HCT116 (cell line): ENCODE results near the gene AFTPH. TPM values are rescaled to one million over a fixed set of nuclear protein-coding genes. Genes with fewer than 3 reads are reported as not detected.

Experiments used
- ATAC-seq: fragments of 200-7000 bp; cut with Tn5 transposase; 2 replicates; pipeline ENCODE4 v1.9.1; 2020; ENCODE audit warnings: mild to moderate bottlenecking, moderate library complexity
- BruUV-seq: library from RNA; stranded (reverse); fragments of 400-500 nt; replicated peaks from 2 replicates; lab custom pipeline; 2021; lab: Mats Ljungman, UMichigan
- CTCF ChIA-PET: fragments of 300-600 bp; sonication (Branson Sonifier 250); formaldehyde crosslinking; loops from one replicate; lab custom pipeline; 2021; ENCODE audit warnings: antibody characterized with exemption; lab: Charles Lee
- POLR2A ChIA-PET: fragments of 300-600, 350-600 bp; sonication (Branson Sonifier 250); formaldehyde crosslinking; loops from one replicate; lab custom pipeline; 2021; ENCODE audit warnings: antibody characterized with exemption; lab: Charles Lee
- RAD21 ChIA-PET, 2 experiments: fragments of 300-600 bp; sonication (Branson Sonifier 250); formaldehyde crosslinking; loops; one replicate each; lab custom pipeline; 2023; ENCODE audit warnings: low total read pairs in 2 of 2; ENCODE audit not compliant: uncharacterized antibody in 2 of 2, unreplicated experiment in 2 of 2, low non-redundant PET in 1 of 2; lab: Charles Lee
- DNase-seq: peaks from one replicate; pipeline ENCODE4 v3.0.0-alpha.2; 2010; ENCODE audit warnings: low read depth, low spot score
- H2AFZ ChIP-seq: fragments of 200-600 bp; shearing (Covaris generic), sonication (generic); 2 replicates; pipeline ENCODE4 v1.6.1; 2017; ENCODE audit warnings: low read depth, mixed run types, mixed read lengths, antibody characterized with exemption, low read length; ENCODE audit not compliant: poor library complexity, severe bottlenecking
- H3K27ac ChIP-seq: 2 replicates; pipeline ENCODE4 v1.5.1; 2012; ENCODE audit warnings: low read depth, low read length
- H3K27me3 ChIP-seq: fragments of 200-600 bp; sonication (generic); 2 replicates; pipeline ENCODE4 v1.6.1; 2016; ENCODE audit warnings: mixed run types, low read length, mixed read lengths; ENCODE audit not compliant: insufficient read depth
- H3K36me3 ChIP-seq, 2 experiments: fragments of 200-500 bp in 1 of 2; fragments of 200-600 bp in 1 of 2; sonication (Bioruptor generic) in 1 of 2; sonication (generic) in 1 of 2; 2 replicates each; pipeline versions ENCODE4 v1.5.1 to v1.6.1; 2014 to 2016; ENCODE audit warnings: low read length in 2 of 2, inconsistent platforms in 1 of 2, mixed read lengths in 1 of 2, mixed run types in 1 of 2; ENCODE audit not compliant: insufficient read depth in 2 of 2, control insufficient read depth in 1 of 2
- H3K4me1 ChIP-seq, 2 experiments: fragments of 200-600 bp in 1 of 2; sonication (generic) in 1 of 2; 2 replicates each; pipeline versions ENCODE4 v1.5.1 to v1.6.1; 2012 to 2017; ENCODE audit warnings: low read length in 2 of 2, inconsistent platforms in 1 of 2, mild to moderate bottlenecking in 1 of 2, mixed read lengths in 1 of 2, mixed run types in 1 of 2, moderate library complexity in 1 of 2; ENCODE audit not compliant: insufficient read depth in 2 of 2, control insufficient read depth in 1 of 2
- H3K4me2 ChIP-seq: fragments of 200-600 bp; sonication (generic); 2 replicates; pipeline ENCODE4 v1.6.1; 2017; ENCODE audit warnings: mixed run types, low read length, mixed read lengths
- H3K4me3 ChIP-seq, 2 experiments: fragments of 200-600 bp in 1 of 2; sonication (generic) in 1 of 2; replicated peaks in 1 of 2; 2 replicates each; pipeline ENCODE4 v1.5.1; 2011 to 2016; ENCODE audit warnings: low read length in 2 of 2, control low read depth in 1 of 2, low read depth in 1 of 2, mild to moderate bottlenecking in 1 of 2, mixed read lengths in 1 of 2, mixed run types in 1 of 2
- H3K79me2 ChIP-seq: fragments of 200-600 bp; sonication (generic); 2 replicates; pipeline ENCODE4 v1.6.1; 2017; ENCODE audit warnings: mild to moderate bottlenecking, mixed run types, low read length, moderate library complexity, mixed read lengths; ENCODE audit not compliant: insufficient read depth
- H3K9ac ChIP-seq: fragments of 200-600 bp; sonication (generic); 2 replicates; pipeline ENCODE4 v1.6.1; 2016; ENCODE audit warnings: low read length, mixed read lengths
- H3K9me2 ChIP-seq: fragments of 200-600 bp; sonication (generic), shearing (Covaris generic); 2 replicates; pipeline ENCODE4 v1.6.1; 2017; ENCODE audit warnings: mixed run types, mild to moderate bottlenecking, moderate library complexity; ENCODE audit not compliant: insufficient read depth
- H3K9me3 ChIP-seq, 2 experiments: fragments of 200-500 bp in 1 of 2; fragments of 200-600 bp in 1 of 2; sonication (Bioruptor generic) in 1 of 2; sonication (generic) in 1 of 2; 2 replicates each; pipeline ENCODE4 v1.6.1; 2014 to 2017; ENCODE audit warnings: low read length in 2 of 2, mixed read lengths in 2 of 2, inconsistent platforms in 1 of 2, low read depth in 1 of 2, mild to moderate bottlenecking in 1 of 2, mixed run types in 1 of 2, moderate library complexity in 1 of 2; ENCODE audit not compliant: control insufficient read depth in 1 of 2, insufficient read depth in 1 of 2
- H4K20me1 ChIP-seq: fragments of 200-600 bp; sonication (generic), shearing (Covaris generic); 2 replicates; pipeline ENCODE4 v1.6.1; 2017; ENCODE audit warnings: mixed run types, mild to moderate bottlenecking, moderate library complexity; ENCODE audit not compliant: insufficient read depth
- CBX3 ChIP-seq: IDR thresholded peaks from 2 replicates; pipeline ENCODE4 v1.6.1; 2012; ENCODE audit warnings: low read depth
- ELF1 ChIP-seq: IDR thresholded peaks from 2 replicates; pipeline ENCODE4 v1.6.1; 2012; ENCODE audit warnings: low read depth, borderline replicate concordance
- FOSL1 ChIP-seq: IDR thresholded peaks from 2 replicates; pipeline ENCODE4 v1.6.1; 2012; ENCODE audit warnings: low read depth
- POLR2AphosphoS5 ChIP-seq: IDR thresholded peaks from 2 replicates; pipeline ENCODE4 v1.6.1; 2011; ENCODE audit warnings: mild to moderate bottlenecking, low read depth, low read length, moderate library complexity
- RAD21 ChIP-seq: IDR thresholded peaks from 2 replicates; pipeline ENCODE4 v1.6.1; 2012; ENCODE audit warnings: low read depth, mild to moderate bottlenecking
- SIN3A ChIP-seq: IDR thresholded peaks from 2 replicates; pipeline ENCODE4 v1.6.1; 2012; ENCODE audit warnings: low read depth
- intact Hi-C: fragments of 100-400 bp; cut with micrococcal nuclease; formaldehyde crosslinking; loops from 2 replicates; pipeline ENCODE4 v1.10.0; 2022
- total RNA-seq: library from RNA; stranded (reverse); gene quantifications from one replicate; pipeline ENCODE4 v1.2.1, GENCODE V29; 2021; ENCODE audit not compliant: unreplicated experiment
- TF ChIP-seq, protein P1 (sequence below): IDR thresholded peaks from 2 replicates; pipeline ENCODE4 v1.6.1; 2012; ENCODE audit warnings: low read depth

Gene AFTPH
- total RNA-seq, 1 experiment from 2014 or later: 23.6 TPM

DNA sequence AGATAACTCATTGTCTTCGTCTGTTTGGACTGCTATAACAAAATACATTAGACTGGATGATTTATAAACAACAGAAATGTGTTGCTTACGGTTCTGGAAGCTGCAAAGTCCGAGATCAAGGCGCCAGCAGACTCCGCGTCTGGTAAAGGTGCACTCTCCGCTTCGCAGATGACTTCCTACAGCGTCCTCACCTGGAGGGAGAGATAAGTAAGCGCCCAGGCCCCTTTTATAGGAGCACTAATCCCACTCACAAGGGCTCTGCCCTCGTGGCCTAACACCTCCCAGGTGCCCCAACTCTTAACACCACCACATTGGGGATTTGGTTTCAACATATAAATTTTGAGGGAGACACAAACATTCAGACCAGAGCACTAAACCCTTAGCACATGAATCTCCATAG is 78.3 kb downstream of the AFTPH start:
- H4K20me1 ChIP-seq: no peaks in the 10 kb centered on the region
- RAD21 ChIA-PET: no interaction called here

More for the DNA sequence above, 78.3 kb downstream of the AFTPH start:
- Histone ChIP-seq H3K4me2 (no peak overlapping the region), H3K36me3 (no peaks in the 10 kb centered on the region), H3K9ac (no peak overlapping the region), H3K79me2 (no peaks in the 10 kb centered on the region), H3K4me1 (peaks cover 0 to 5% of the 10 kb centered on the region in 2 experiments; a peak in 1 of 4 replicates), H2AFZ (no peak overlapping the region), H3K9me3 (no peaks in the 10 kb centered on the region; a peak in 1 of 4 replicates), H3K27ac (no peak overlapping the region), H3K27me3 (no peaks in the 10 kb centered on the region), H3K4me3 (no peak overlapping the region), H3K9me2 (no peaks in the 10 kb centered on the region)
- ChIA-PET CTCF (no interaction called here), POLR2A (no interaction called here)
- DNase-seq (no peak), ATAC-seq (no peak)
- BruUV-seq: no TSS peak
- intact Hi-C loops: no loop called here
- TF ChIP-seq RAD21 (no peak), ELF1 (no peak), CBX3 (no peak), SIN3A (no peak), FOSL1 (no peak), POLR2AphosphoS5 (no peak)
- TF ChIP-seq, protein P1, sequence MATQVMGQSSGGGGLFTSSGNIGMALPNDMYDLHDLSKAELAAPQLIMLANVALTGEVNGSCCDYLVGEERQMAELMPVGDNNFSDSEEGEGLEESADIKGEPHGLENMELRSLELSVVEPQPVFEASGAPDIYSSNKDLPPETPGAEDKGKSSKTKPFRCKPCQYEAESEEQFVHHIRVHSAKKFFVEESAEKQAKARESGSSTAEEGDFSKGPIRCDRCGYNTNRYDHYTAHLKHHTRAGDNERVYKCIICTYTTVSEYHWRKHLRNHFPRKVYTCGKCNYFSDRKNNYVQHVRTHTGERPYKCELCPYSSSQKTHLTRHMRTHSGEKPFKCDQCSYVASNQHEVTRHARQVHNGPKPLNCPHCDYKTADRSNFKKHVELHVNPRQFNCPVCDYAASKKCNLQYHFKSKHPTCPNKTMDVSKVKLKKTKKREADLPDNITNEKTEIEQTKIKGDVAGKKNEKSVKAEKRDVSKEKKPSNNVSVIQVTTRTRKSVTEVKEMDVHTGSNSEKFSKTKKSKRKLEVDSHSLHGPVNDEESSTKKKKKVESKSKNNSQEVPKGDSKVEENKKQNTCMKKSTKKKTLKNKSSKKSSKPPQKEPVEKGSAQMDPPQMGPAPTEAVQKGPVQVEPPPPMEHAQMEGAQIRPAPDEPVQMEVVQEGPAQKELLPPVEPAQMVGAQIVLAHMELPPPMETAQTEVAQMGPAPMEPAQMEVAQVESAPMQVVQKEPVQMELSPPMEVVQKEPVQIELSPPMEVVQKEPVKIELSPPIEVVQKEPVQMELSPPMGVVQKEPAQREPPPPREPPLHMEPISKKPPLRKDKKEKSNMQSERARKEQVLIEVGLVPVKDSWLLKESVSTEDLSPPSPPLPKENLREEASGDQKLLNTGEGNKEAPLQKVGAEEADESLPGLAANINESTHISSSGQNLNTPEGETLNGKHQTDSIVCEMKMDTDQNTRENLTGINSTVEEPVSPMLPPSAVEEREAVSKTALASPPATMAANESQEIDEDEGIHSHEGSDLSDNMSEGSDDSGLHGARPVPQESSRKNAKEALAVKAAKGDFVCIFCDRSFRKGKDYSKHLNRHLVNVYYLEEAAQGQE: no peak
